GM18519 (cell line): ENCODE data around the gene PAMR1.
"Not testable (repeated sequence)": the region's sequence is repeated elsewhere in the genome, so short reads cannot be mapped to it uniquely, and the experiment has no call there.

Source experiments
- ATAC-seq: cut with Tn5 transposase; IDR thresholded peaks from one replicate; pipeline ENCODE4 v1.9.1; 2021; ENCODE audit warnings: mild to moderate bottlenecking, moderate library complexity; ENCODE audit not compliant: unreplicated experiment, low FRiP score

The PAMR1 gene

GRCh38 chr11:35545391-35546003 lies 20.1 kb upstream of the PAMR1 start:
- ATAC-seq: no peak

GRCh38 chr11:35543481-35543880 lies 18.1 kb upstream of the PAMR1 start:
- ATAC-seq: no peak

DNA sequence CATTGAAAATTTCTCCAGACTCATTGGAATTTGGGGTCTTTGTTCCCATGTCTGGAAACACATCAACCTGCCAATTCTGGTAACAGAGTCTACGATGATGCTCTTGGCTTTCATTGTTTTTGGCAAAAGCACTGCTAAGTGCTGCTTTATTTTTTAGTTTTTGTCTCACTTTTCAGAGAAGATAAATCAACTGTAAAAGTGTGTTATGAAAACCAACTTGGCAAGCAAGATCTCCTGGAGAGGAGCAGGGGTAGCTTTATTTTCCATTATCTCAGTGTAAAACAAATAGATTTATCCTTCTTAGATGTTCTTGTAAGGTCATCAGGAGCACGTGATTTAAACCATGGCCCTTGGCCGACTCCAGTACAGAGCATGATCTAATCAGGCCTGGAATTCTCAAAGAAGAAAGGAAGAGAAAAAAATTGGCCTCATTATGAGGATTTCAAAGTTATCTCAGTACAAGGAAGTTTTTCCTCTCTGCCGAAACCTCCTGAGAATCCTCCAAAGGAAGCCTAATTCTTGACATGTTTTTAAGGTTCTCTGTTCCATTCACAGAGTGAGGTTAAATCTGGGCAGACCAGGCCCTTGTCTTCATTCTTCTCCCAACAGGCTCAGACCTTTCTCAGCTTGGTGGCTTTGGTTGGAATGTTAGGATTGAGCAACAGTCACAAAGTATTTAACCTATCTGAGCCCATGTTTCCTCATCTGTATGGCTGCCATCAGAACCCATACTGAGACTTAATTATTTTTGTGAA lies 16.4 kb upstream of the PAMR1 start:
- no peak for ATAC-seq

GRCh38 chr11:35540526-35540925 lies 15.1 kb upstream of the PAMR1 start:
- no peak for ATAC-seq

DNA sequence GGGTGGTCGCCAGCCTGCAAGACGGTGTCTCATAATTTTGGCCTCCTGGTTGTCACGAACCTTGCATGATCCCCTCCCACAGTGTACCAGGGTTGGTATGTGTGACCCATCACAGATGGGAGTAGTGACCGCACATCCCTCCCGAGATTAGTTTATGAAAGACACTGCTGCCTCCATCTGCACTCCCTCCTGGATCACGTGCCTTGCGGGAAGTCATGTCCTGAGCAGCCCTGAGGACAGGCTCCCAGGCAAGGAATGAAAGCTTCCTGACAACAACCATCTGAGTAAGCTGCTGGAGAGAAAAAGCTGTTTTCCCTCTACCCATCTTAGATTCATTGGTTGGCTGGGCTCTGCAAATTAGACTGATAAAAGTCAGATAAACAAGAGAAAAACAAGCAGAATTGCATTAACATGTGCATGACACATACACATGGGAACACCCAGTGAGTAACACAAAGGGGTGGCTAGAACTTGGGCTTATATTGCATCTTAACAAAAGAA lies 14.4 kb upstream of the PAMR1 start:
- ATAC-seq: no peak

DNA sequence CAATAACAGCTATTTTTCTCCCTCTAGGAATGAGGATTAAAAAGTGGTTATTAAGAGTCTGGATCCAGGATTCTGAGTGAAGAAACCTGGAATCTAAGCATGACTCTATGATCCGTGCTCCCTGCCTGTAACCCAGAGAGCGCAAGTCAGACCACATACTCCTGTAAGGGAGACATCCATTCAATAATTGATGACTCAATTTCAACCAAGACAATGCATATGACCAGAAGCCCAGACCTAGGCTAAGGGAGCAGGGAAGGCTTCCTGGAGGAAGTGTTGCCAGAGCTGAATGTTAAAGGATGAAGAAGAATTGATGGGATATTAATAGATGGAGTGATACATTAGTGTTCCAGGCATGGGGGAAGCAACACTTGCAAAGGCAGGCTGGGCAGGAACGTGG lies 13.8 kb upstream of the PAMR1 start:
- ATAC-seq: no peak

DNA sequence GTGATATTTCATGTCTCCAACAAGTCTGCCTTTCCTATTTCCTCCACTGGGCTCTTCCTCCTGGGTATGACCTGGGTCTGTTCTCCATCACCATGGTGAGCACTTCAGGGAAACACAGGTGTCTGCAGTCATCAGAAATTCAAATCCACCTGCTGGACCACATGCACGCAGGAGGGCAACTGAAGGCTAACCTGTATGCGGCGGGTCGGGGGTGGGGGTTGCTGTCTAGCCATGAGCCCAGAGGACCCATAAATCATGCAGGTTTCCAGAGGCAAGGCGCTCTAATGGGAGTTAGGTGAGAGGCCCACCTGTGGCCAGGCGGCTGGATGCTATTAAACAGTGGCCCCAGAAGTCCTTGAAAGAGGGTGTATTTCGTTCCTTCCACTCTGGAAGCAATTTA lies 11.1 kb upstream of the PAMR1 start:
- ATAC-seq: no peak

DNA sequence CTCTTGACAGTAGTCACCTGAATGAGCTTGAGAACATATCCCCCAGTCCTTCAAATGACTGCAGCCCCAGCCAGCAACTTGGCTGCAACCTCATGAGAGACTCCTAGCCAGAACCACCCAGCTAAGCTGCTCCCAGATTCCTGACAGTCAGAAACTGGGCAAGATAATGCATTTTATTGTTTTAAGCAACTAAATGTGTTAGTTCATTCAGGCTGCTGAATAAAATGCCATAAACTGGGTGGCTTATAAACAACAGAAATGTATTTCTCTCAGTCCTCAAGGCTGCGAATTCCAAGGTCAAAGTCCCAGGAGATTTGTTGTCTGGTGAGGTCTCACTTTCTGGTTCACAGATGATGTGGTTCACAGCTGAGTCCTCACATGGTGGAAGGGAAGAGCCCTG lies 5.8 kb upstream of the PAMR1 start:
- no peak for ATAC-seq

DNA sequence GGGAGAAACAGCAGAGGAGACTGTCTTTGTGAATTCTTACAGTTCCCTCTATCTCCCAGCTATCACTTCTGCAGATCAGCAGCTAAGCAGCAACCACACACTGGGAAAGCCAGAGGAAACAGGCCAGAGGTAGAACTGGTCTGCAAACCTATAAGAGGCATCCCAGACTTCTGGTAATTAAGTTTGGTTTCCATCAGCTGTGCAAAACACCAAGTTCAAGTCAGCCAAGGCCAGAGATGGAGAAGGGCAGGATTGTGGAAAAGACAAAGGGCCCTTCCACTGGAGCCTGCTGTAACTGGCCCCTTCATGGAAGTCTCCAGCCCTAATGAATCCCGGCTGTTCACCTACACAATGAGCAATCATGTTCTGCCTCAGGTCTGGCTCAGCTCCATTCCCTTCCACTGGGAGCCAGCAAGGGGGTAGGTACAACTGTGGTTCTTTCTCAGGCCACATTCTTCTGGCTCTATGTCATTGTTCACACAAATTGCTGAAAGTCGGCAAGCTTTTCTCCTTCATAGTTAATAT lies 4.6 kb upstream of the PAMR1 start:
- ATAC-seq: no peak

DNA sequence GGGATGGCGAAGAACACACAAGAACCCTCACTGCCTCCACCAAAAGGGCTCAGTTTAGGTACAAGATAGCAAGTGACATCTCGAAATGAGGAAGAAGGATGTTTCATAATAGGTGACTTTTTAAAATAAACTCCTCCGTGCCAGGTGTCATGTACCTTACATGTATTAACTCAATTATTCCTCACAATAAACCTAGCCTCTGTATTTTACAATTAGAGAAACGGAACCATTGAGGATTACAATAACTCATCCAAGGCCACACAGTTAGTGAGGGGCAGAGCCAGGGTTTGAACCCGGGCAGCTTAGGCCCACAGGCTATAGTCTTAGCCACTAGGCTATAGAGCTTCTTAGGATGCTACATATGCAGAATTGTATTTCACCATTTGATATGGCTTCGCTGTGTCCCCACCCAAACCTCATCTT lies 965 bp upstream of the PAMR1 start:
- ATAC-seq: no peak

DNA sequence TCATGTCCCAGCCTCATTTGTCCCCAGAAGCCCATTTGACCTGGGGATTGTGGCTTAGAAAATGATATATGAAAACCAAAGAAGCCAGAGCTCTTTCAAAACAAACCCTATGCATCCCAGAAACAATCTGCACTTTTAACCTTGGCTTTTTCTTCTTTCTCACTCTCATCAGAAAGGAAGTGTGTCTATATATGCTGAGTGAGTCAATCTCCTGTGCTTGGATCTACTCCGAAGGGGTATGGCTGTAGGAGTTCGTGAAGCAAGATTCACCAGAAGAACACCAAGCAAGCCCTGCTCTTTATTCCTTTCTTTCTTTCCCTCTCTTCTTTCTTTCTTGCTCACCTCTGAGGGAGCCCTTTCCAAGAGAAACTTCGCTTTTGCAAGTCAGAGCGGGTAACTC lies 636 bp downstream of the PAMR1 start:
- no peak for ATAC-seq

DNA sequence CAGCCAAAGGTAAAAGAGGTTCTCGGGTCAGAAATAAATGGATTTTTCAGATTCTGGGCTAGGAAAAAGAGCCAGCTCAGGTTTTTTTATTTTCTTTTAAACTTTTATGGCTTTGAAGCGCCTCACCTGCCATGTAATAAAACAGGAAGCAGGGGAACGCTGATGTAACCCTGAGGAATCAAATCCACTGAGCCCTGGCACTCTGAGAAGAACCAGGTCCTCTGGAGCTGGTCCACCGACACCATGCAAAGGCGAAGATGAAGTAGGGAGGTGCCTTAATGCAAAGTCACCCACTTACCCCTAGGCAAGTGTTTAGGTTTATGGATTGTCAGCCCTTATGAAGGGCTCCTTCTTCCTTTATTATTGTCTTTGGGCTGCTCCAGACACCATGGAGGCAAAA lies 1.6 kb downstream of the PAMR1 start:
- no peak for ATAC-seq

- no peak for ATAC-seq
Measured at GRCh38 chr11:35523331-35523768, 2.1 kb downstream of the PAMR1 start.

DNA sequence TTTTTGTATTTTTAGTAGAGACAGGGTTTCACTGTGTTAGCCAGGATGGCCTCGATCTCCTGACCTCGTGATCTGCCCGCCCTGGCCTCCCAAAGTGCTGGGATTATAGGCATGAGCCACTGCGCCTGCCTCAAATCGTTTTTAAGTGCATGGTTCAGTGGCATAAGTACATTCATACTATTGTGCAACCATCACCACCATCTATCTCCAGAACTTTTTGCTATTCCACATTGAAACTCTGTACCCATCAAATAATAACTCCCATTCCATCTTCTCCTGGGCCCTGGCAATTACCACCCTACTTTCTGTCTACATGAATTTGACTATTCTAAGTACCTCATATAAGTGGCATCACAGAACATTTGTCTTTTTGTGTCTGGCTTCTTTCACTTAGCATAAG lies 3.3 kb downstream of the PAMR1 start:
- not testable (repeated sequence) for ATAC-seq

DNA sequence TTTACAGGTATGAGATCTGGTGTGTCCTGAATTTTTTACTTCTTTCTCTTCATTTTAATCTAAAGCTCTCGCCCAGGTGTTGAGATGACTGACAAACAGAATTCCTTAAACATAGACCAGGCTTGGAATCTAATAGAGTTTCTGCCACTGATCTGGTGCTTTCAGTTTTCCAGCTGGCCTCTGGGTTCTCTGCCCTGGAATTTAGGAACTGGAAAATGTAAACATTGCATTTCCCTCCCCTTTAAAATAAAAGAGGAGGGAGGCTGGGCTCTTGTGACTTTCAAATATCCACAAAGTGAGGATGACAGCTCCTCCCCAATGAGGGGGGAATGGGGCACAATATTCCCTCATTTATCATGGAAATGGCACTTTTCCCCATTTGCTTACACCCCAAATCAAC lies 5.0 kb downstream of the PAMR1 start:
- ATAC-seq: no peak

DNA sequence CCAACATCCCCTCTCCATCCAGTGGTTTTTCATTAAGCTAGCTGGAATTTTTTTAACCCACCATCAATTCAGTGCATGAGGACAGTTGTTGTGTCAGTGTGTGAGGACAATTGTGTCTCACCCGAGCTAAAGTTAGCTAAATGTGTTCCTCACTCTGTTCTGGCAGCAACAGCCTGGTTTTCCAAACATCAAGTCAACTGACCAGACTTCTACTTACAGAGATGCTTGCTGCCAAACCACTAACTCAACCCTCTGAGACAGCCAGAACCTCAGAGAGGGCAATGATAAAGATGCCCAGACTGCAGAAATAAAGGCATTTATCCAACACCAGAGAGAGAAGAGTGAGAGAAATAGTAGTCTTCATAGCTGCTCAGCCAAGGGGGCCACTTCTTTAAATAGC lies 6.7 kb downstream of the PAMR1 start:
- ATAC-seq: no peak

- ATAC-seq: no peak
Measured at GRCh38 chr11:35517481-35517880, 7.9 kb downstream of the PAMR1 start.

- no peak for ATAC-seq
Measured at GRCh38 chr11:35516403-35516802, 9.0 kb downstream of the PAMR1 start.

DNA sequence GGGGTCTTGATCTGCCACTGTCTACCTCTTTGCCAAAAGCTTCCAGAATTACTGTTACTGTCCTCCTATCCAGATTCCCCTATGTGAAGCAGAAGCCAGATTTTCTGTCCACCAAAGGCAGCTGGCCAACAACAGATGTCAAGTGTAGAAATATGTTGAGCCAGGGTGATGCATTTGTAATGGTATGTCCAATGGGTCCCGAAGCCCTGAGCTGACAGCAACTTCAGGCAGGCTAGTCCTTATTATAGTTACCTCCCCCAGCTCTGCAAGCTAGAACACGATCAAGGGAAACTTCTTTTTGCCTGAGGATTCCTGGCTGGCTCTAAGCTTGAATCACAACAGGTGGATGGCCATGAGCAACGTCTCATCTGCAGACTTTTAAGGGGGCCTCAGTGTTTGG lies 10.2 kb downstream of the PAMR1 start:
- ATAC-seq: no peak

GRCh38 chr11:35514481-35514880 lies 10.9 kb downstream of the PAMR1 start:
- no peak for ATAC-seq

DNA sequence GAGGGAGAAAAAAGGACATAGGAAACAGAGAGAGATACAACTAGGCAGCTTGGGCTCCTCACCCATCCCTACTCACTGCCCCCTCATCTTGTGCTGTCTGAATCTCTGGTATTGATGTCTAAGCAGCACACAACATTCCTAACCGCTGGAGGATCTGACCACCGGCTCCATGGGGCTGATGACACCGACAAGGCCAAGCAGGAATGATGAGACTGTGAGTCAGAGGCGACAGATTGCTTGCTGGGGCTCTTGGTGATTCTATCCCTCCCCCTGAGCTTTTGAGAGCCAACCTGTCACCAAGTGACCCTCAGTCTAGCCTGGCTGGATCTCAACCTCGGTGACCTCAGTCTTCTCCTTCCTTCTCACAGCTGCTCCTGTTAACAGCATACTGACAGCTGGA lies 13.8 kb downstream of the PAMR1 start:
- no peak for ATAC-seq

DNA sequence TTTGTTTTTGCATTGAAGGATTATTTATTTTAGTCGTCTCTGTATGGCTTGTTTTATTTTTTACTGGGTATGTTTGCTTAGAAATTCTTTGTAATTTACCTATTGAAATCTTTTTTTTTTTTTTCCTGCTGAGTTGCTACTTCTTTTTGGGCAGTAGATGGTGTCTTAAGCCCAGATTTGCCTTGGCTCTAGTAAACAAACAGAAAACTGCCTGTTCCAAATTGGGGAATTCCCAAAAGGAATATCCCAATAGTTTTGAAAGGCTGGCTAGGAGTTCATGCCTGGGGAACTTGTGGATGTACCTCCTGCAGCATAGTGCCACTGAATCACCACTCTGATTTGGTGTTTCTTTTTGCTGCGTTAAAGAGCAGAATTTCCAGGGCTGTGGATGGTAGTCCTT lies 17.7 kb downstream of the PAMR1 start:
- no peak for ATAC-seq
